GM12865 (cell line): Measurements from ENCODE around the gene HIVEP2.

ENCODE experiments used
- DNase-seq: peaks from one replicate; pipeline ENCODE4 v3.0.0; 2010; ENCODE audit warnings: low read depth
- H3K4me3 ChIP-seq: 2 replicates; pipeline ENCODE4 v1.5.1; 2011; ENCODE audit warnings: mild to moderate bottlenecking, low read depth, low read length, control low read depth
- TF ChIP-seq, protein P1 (sequence below): IDR thresholded peaks from 2 replicates; pipeline ENCODE4 v1.5.1; 2011; ENCODE audit warnings: low read length, control low read depth, low read depth, inconsistent platforms; ENCODE audit not compliant: insufficient read depth; ENCODE audit errors: missing control alignments

The HIVEP2 gene

DNA sequence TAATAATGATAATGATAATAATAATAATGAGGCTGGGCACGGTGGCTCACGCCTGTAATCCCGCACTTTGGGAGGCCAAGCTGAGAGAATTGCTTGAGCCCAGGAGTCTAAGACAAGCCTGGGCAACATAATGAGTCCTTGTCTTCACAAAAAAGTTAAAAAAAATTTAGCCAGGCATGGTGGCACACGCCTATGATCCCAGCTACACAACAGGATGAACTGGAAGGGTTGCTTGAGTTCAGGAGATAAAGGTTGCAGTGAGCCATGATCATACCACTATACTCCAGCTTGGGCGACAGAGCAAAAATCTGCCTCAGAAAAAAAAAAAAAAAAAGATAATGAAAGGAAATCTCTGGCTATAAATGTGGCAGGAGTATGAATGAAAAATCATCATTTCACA, 213.4 kb downstream of the HIVEP2 start:
- TF ChIP-seq, protein P1, sequence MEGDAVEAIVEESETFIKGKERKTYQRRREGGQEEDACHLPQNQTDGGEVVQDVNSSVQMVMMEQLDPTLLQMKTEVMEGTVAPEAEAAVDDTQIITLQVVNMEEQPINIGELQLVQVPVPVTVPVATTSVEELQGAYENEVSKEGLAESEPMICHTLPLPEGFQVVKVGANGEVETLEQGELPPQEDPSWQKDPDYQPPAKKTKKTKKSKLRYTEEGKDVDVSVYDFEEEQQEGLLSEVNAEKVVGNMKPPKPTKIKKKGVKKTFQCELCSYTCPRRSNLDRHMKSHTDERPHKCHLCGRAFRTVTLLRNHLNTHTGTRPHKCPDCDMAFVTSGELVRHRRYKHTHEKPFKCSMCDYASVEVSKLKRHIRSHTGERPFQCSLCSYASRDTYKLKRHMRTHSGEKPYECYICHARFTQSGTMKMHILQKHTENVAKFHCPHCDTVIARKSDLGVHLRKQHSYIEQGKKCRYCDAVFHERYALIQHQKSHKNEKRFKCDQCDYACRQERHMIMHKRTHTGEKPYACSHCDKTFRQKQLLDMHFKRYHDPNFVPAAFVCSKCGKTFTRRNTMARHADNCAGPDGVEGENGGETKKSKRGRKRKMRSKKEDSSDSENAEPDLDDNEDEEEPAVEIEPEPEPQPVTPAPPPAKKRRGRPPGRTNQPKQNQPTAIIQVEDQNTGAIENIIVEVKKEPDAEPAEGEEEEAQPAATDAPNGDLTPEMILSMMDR: no peak

DNA sequence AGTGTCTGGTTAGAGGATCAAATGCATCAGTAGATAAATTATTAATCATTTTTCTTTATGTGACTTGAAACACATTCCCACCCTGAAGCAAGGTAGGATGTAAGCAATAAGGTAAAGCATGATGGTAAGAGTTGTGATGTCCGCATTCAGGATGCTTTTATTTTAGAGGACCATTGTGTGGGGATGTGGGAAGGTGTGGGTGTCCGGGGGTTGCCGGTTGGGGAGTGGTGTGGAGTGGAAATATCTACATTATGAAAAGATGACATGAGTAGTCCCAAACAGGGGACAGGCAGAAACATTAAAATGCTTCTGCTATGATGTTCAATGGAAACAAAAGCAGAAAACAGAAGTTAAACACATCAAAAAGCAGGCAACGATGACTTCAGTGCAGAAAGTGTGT, 215.4 kb downstream of the HIVEP2 start:
- DNase-seq: no peak
- TF ChIP-seq, protein P1: no peak
- H3K4me3 ChIP-seq: no peak overlapping the region

More for the DNA sequence above, 213.4 kb downstream of the HIVEP2 start:
- DNase-seq: no peak
- no peak overlapping the region for H3K4me3 ChIP-seq

DNA sequence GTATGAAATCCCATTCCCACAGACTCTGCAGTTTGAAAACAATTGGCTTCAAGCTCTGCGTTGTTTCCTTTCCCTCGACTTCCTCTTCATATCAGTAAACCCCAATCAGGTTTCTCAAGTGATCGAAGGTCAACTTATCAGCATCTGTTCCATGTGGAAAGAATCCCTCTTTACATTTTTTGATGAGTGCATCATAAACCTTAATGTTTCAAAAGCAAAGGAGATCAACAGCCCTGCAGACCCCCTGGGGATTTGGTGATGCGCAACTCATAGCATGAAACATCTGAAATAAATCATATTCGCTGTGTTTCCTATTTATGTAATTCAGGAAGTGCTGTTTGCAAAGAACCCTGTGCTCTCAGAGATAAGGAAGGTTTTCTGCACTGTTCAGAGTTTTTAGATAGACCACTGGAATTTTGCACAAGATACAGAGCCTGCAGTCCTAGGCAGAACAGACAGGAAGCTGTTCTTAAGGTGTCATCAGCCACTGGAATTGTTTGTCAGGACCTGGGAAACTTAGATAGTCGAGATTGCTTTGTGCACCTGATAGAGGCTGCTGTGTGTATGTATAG, 216.0 kb downstream of the HIVEP2 start:
- no peak for DNase-seq
- H3K4me3 ChIP-seq: no peak overlapping the region
- TF ChIP-seq, protein P1: no peak

DNA sequence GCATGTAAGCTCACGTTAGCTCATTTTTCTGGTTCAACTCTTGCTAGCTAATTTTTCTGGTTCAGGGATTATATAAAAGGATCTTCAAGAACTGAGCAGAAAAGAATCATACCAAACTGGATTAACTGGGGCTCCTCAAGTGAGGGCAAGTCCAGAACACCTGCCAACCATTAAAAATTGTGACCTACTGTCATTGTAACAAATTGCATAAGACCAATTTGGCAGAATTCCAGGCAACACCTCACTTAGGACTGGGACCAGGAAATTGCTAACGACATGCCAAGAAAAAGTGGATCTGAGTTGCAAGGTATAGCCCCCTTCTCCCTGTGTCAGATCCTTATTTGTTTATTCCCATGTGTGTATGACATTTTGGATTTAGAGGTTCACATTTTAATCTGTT, 216.6 kb downstream of the HIVEP2 start:
- H3K4me3 ChIP-seq: no peak overlapping the region
- no peak for DNase-seq
- TF ChIP-seq, protein P1: no peak

DNA sequence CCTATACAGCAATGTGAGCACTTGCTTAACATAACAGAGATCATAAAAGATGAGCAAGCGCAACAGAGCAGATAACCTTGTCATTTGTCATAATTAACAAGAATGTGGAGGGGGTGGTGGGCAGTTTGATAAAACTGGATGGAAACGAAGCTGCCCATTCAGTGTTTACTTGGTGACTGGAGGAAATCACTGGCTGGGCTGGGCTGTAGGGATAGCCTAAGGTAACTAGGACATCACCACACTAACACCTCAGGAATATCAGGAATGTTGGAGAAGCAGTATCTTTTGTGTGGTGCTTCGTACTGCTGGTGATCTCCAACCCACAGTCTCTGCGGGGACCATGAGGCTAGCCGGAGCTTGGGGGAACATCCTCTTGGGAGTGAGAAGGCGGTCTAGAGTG, 218.4 kb downstream of the HIVEP2 start:
- H3K4me3 ChIP-seq: no peak overlapping the region
- TF ChIP-seq, protein P1: no peak
- DNase-seq: no peak

DNA sequence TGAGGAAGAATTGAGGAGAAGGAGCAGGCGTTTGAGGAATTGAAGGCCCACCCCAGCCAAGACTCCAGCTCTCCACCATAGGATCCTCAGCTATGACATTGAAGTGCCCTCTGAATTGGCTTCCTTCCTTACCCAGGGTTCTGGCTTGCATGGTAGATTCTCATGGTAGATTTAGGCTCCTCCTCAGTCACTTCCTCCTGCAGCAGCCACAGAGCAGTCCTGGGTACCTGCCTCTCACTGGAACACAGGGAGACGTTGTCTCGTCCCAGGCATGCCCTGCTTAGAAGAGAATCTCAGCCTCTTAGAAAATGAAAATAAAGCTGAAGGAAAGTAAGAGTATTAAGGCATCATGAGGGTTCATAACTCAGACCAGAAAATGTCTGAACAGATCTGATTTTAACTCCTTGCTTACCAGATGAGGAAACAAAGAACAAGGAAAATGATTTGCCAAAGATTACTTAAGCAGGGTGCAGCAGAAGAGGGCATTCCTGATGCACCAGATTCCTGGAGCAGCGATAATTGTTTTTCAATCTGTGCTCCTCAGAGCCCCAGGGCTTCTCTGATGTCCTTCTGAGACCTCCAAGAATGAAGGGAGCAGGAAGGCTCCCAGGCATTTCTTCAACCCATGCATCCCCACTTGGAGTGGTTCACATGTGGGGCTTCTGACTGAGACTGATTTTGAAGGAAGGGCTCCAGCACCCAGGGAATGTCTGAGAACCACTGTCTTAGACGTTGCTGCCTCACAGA, 219.8 kb downstream of the HIVEP2 start:
- TF ChIP-seq, protein P1: no peak
- no peak for DNase-seq
- no peak overlapping the region for H3K4me3 ChIP-seq

DNA sequence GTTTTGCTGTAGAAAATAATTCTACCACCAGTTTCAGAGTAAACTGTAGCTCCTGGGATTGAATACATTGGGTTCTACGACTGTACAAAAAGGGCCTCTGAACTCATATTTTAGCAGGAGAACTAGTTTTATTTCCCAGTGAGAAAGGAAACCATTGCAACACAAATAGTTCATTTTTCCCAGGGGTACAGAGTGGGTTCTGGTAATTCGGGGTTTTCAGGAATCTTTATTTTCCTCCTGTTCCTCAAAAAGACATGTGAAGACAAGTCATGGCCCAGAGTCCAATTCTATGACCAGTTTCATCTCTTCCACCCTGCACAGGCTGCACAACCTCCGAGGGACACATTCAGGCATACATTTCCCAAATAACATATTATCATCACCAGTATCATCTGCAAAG, 222.1 kb downstream of the HIVEP2 start:
- TF ChIP-seq, protein P1: no peak
- H3K4me3 ChIP-seq: no peak overlapping the region
- DNase-seq: no peak
